NCI-H226 (cell line): ENCODE results near the gene CNST.

ENCODE experiments used
- DNase-seq: peaks from one replicate; pipeline ENCODE4 v3.0.0-alpha.2; 2015

Gene CNST, protein sequence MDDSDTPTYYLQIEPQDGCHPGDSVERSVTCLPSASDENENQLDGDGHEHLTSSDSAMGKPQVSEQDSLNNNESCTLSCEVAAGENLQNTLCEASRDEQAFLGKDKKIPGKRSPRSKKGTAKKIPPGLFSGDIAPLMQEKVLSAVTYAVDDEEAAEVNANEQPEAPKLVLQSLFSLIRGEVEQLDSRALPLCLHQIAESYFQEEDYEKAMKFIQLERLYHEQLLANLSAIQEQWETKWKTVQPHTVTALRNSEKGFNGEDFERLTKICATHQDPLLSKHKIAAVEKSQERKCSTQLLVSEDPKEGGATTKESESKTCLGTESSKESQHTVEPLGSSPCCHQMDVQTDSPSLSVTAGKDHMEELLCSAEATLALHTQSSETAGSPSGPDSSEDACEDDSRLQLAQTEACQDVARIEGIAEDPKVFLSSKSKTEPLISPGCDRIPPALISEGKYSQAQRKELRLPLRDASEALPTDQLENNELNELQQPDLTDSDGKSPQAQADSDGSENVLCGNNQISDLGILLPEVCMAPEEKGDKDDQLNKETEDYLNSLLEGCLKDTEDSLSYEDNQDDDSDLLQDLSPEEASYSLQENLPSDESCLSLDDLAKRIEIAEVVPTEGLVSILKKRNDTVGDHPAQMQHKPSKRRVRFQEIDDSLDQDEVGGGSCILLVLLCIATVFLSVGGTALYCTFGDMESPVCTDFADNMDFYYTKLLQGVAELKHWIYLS

DNA sequence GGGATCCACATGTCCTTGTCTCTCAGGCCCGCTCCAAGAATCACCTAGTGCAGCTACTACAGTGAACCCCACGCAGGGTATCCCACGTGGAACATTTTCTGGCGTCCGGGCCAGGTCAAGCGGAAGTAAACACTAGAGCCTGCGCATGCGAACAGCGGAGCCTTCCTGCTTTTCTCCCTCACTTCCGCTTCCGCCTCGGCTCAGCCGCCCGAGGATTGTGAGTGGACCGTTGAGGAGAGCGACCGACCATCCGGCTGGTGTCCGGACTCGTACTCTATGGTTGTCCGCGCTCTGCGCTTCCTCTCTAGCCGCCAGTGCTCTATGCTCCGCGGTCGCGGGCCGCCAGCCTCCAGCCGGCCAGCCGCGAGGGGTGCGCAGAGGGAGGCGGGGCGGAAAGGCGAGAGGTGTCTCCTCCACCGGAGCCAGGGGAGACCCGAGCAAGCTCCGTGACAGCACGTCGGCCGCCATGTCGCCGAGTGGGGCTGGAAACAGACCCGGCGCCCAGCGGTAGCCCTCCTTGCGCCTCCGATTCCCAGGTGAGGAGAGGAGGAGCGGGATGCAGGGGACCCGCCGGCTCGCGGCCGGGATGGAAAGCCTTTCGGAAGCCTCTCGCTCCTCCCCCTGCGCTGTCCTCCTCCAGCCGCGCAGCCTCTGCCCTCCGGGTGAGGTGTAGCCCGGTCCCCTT lies at the start of gene CNST, which contains the start of gene TFB2M:
Gene CNST (plus strand): TSS at position 329 of the 685 bp plus-strand sequence. CDS start 25,107 bp downstream, outside the sequence.
Gene TFB2M (minus strand): TSS at position 134 of the 685 bp plus-strand sequence. CDS start 123 bp downstream, at position 11.
- DNase-seq = peak; percentile 99

DNA sequence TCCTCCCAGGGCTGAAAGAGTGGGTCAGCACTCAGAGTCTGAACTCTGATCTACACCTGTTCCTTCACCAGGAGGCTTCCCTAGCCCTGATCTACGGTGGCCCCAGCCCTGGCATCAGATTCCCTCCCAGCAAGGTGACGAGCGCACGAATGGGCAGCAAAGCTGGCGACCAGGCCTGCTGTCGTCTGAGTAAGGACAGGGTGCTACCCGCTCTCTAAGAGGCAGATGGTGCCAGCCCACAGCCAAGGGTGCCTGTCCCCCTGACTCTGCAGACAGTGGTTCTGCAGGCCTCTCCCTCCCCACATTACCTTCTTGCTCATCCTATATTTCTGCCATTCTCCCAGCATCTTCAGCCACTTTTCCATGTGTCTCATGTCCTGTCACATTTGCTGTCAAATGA lies 48.9 kb upstream of the CNST start:
- DNase-seq = no peak

DNA sequence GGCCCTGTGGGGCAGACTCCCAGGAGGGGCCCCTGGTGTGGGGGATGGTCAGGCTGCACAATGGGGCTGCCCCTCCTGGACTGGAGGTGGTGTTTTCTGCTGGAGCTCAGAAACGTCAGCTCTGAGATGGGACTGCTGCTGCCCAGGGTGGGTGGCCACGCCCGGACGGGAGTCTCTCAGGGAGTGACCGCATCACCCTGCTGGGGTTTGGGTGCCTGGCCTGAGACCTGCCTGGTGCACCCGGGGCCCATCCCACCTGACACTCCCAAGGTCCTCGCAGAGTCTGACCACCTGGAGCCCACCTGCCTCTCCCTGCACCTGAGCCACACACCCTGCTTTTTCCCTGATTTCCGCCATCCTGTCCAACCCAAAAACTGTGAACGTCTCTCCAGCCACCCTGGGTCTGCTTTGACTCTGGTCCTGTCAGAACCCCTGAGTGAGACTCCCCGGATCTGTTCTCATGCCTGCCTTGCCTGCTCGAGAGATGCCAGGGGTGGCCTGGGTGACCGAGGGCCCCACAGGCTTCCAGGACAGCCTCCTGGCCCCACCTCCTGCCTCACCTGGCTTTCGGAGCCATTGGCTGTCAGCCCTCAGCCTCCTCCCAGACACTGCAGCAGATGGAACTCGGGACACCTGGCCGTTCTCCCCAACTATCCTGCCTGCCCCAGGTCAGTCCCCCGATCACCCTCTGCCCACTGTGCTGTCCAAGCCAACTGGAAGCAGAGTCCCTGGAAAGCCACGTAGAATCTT lies 47.6 kb upstream of the CNST start:
- no peak for DNase-seq

DNA sequence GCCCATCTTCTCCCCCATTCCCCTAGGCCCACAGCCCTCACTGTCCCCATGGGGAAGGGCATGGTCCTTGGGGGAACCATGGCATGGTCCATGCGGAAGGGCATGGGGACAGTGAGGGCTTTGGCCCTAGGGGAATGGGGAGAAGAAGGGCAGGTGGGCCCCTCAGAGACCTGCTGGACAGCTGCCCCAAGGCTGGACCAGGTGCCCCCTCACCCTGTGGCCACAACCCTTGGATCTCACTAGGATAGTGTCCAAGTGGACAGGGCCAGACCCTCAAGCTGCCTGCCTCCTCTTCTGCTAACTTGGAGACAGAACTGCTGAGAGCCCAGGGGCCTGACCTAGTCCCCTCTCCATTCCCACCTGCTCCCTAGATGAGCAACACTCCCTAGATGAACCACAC lies 46.7 kb upstream of the CNST start:
- no peak for DNase-seq

DNA sequence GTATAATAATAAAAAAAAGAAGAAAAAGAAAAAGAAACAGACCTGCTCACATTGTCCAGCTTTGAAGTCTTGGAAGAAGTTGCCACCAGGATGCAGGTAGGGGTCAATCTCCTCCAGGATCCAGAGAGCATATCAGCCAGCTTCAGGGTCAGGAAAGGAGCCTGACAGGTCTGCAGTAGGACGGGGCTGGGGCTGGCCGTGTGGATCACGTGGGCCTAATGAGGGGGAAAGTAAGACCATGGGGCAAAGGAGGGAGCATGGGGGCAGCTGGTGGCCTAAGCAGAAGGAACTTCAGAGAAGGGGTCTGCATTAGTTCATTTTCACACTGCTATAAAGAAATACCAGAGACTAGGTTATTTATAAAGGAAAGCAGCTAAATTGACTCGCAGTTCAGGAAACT lies 39.9 kb upstream of the CNST start:
- no peak for DNase-seq

DNA sequence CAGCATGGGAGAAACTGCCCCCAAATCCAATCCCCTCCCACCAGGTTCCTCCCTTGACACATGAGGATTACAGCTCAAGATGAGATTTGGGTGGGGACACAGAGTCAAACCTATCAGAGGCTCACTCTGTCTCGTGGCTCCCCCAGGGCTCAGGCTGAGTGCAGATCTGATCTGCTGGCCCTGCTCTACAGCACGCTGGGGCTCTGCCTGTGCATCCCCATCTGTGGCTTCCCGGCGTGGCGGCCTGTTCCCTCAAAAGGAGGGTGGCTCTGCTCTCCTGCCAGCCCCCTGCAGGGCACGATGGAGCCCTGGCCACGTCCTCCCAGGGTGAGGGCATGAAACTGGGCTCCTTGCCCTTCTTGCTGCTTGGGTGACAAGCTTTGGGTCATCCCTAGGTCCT lies 39.3 kb upstream of the CNST start:
- DNase-seq = no peak

DNA sequence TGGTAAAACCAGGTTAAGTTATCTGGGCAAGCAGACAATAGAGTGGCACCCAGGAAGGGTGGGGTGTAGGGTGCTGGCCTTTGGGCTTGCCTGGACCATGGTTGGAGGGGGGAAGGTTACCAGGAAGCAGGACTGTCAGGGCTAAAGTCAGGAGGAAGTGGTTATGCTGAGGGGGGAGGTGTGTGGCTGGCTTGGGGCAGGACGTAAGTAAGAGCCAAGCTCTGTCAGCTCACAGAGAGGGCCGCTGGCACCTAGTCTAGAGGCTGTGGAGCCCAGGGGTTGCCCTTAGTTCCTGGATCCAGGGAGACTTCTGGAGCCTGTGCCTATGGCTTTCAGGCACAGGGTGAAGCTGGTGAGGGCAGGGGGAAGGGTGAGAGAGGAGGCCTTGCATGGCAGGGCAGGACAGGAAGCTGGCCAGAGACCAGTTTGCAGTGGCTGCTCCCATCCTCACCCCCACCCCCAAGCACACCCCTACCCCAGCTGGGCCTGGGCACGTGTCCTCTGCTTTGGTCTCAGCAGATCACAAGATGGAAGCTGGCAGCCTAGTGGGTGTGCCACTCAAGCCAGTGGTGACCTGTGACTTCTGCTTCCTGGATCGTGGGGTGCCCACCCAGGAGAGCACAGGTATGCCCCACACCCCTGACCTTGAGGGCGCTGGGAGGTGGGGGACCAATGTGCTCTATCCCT lies 38.7 kb upstream of the CNST start:
- DNase-seq = no peak

DNA sequence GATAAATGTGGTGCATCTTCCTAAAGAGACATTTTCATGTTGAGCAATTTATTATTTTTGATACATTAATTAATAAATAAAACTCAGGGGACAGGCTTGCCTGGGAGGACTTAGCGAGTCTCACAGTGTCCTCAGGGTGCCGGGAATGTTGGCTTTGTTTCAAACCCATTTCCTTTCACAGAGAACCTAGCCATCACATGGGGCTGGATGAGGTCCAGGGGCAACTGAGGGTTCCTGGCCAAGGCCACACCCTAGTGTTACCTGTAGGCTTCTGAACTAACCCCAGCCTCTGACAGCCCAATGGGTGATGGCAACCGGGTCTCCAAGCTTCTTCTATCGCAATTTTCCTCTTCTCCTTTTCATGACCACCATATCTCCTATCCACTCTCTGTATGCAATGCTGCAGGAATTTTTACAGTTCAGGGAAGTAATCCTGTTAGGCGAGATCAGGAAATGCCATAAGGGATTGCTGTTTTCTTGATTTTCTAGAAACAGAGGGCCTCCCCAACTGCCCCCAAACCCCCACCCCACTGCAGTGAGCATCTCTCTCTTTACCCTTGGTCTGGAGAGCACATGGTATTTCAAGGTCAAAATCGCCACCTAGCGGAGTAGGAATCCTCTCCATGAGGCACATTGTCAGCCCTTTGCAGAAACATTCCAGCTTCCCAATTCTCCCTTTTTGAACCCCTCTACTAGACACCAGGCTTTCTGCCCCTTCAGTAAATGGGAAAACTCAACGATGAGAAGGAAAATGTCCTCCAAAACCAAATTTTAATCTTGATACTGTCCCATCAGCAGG lies 37.1 kb upstream of the CNST start:
- no peak for DNase-seq

DNA sequence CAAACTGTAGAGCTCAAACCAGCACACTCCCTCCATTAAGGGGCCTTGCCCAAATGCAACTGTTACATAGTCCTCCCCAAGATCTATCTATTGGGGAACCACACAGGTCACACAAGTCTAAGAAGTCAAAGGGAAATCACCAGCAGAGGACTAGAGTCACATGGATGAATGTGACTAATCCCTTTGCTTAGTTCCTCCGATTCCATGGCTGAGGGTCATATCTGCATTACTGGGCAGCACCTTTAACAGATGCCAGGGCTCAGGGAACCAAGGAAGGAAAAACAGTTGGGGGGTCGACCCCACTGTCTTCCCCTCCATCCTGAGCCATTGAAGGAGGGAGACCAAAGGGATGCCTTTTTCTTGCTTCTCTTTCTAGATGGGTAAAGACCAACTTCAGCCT lies 35.8 kb upstream of the CNST start:
- DNase-seq = no peak

DNA sequence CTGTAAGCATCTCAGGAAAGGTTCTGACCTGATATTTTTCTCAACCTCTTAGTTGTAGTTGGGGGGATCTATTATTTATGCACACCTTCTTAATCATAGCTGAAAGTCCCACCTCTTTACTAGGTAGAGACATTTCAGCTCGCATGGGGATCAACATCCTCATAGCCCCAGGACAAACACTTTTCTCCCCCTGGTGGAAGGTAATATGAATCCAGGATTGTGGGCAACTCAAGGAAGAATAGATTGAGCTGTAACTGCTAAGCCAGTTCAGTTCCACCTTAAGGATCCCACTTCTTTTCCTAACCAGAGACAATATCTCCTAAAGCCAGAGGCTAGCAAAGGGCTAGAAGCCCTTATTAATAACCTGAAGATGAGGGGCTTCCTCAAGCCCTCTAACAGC lies 33.7 kb upstream of the CNST start:
- DNase-seq = no peak

DNA sequence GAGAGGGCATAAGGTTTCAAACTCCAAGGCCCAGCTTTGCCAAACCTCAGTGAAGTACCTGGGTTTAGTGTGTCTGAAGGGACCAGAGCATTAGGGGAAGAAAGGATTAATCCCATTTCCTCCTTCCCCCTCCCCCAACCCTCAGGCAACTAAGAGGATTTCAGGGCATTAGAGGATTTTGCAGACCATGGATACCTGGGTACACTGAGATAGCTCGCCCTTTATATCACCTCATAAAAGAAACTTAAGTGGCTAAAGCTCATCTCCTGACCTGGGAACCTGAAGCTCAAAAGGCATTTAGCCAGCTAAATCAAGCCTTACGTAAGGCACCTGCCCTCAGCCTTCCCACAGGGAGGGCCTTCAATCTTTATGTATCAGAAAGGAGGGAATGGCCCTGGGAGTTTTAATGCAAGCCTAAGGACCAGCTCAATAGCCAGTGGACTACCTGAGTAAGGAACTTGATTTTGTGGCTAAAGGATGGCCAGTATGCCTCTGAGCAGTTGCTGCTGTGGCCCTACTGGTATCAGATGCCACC lies 32.8 kb upstream of the CNST start:
- DNase-seq = no peak

DNA sequence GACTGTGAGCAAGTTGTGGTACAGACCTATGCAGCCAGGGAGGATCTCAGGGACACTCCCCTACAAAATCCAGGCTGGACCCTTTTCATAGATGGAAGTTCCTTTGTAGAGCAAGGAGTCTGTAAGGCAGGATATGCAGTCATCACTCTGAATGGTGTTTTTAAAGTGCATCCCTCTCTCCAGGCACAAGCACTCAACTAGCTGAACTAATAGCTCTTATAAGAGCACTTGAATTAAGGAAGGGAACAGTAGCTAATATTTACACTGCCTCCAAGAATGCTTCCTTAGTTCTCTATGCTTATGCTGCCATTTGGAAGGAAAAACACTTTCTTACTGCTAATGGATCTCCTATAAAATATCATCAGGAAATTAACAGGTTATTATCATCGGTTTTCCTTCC lies 32.1 kb upstream of the CNST start:
- DNase-seq = no peak

DNA sequence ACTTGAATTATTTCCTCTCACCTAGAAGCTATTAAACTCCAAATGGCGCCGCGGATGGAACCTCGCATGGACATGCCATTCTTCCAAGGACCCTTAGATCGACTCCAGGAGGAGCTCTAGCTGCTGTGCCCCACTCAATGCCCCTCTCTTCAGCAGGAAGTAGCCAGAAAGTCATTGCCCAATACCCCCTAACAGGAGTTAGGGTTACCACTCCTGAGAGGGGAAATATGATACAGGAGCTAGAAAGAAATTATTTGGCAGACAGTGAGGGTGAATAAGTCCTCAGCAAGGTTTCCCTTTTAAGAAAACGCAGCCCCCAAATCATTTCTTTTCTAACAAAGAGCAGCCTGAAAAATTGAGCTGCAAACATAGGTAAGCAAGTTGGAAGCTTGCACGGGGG lies 28.8 kb upstream of the CNST start:
- DNase-seq = no peak

DNA sequence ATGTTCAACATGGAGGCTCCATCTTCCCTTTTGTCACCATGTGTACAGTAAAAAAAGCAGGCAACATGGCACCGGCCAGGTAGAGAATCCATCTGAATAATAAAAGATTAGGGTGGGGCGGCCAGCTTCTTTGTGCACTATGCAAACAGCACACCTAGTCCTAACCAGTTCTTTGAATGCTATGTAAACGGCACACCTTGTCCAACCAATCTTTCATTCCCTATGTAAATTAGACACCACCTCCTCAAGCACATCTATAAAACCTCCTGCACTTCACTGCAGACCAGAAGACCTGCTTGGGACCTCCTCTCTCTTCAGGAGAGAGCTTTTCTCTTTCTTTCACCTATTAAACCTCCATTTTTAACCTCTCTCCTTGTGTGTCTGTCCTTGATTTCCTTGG lies 28.4 kb upstream of the CNST start:
- no peak for DNase-seq

DNA sequence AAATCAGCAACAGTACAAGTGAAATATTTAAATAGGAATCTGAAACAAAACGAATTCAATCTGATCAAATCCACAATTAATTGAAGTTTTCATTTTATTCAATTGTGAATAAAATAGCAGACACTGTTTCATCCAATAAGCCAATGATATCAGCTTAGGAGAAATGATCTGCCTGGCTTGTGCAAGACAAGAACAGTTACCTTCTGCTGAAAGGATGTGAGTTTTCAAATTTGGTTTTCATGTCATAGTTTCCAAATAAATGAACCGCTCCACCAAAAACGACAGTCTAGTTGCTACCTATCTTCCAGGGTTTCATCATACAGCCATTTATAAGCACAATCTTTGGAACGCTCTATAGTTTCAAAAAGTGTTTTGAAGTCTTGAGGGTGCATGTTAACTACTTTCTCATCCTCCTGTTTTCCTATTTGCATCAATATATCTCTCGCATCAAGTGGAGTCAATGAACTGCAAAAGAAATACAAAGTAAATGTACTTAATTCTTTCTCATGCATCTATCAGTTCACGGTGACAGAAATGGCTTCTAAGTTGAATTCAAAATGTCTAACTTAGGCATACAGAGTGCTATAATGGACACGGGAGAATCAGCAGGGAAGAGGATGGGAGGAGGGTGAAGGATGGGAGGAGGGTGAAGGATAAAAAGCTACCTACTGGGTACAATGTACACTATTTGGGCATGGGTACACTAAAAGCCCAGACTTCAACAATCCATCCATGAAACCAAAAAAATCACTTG lies 25.3 kb upstream of the CNST start:
- no peak for DNase-seq

DNA sequence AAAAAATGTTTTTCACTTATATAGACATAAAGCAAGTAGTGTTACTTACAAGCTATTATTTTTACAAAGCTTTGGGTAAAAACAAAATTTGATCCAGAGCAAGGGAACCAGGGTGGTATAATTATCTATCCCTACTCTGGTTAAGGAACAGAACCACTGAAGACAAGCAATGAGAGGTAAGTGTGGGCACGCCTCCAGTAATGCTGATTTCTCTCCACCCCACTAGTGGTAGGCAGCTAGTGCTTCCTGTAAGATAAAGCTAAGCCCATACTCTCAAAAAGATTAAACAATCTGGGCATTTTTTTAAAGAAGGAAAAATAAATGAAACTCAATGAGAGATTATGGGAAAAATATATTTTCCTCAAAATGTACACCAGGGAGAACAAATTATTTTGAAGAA lies 22.3 kb upstream of the CNST start:
- no peak for DNase-seq

DNA sequence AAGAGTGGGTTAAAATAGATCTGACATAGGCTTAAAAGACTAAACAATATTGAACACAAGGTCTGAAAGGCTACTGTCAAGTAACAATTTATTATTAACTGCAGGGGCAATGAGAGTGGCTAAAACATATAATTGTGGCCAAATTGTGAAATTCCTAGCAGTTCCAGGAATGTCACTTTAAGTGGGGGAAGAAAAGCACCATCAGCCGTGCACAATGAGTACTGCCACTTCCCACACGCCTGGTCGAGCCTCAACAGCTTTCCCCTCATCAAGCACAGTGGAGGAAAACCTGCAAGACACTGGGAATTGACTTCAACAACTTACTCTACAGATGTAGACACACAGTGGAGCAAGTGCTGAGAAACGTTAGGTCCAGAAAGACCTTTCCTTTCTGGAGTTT lies 16.6 kb upstream of the CNST start:
- no peak for DNase-seq

DNA sequence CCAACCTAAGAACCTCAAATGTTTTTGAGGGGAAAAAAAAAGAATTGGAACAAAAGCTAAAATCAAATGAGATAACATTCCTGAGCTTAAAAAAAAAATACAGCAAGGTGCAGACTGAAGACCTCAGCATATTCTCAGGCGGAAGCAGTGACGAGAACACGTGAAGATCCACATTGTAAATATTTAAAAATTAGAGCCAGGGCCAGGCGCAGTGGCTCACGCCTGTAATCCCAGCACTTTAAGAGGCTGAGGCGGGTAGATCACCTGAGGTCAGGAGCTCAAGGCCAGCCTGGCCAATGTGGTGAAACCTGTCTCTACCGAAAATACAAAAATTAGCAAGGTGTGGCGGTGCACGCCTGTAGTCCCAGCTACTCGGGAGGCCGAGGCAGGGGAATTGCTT lies 15.9 kb upstream of the CNST start:
- no peak for DNase-seq

DNA sequence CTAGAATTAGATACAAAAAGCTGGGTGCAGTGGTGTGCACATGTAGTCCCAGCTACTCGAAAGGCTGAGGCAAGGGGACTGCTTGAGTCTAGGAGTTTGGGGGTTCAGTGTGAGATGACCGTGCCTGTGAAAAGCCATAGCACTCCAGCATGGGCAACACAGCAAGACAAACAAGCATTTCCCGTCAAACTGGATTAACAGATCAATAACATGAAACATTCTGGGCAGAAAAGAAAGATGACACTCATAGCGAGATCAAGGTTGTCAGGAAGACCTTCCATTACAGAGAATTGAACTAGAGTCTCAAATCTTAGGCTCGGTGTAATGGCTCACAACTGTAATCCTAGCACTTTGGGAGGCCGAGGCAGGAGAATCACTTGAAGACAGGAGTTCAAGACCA lies 14.1 kb upstream of the CNST start:
- no peak for DNase-seq

DNA sequence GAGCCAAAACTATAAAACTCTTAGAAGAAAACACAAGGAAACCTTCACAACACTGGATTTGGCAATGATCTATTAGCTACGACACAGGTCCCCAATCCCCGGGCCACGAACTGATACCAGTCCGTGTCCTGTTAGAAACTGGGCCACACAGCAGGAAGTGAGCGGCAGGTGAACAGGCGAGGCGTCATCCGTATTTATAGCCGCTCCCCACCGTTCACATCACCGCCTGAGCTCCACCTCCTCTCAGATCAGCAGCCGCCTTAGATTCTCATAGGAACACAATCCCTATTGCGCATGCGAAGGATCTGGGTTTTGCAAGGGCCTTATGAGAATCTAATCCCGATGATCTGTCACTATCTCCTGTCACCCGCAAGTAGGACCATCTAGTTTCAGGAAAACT lies 12.1 kb upstream of the CNST start:
- DNase-seq = no peak

DNA sequence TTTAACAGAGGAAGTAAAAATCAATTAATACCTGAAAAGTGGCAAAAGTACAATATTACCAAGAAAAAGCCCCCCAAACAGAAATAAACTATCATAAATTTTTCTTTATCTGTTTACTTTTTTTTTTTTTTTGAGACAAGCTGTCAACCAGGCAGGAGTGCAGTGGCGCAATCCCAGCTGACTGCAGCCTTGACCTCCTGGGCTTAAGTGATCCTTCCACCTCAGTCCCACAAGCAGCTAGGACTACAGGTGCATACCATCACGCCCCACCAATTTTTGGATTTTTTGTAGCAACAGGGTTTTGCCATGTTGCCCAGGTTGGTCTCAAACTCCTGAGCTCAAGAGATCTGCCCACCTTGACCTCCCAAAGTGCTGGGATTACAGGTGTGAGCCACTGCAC lies 8.2 kb upstream of the CNST start:
- DNase-seq = no peak
